GM21825 (cell line): ENCODE results near the gene BPTF.
"Not testable (repeated sequence)": the region's sequence is repeated elsewhere in the genome, so short reads cannot be mapped to it uniquely, and the experiment has no call there.

Experiments used
- ATAC-seq: cut with Tn5 transposase; IDR thresholded peaks from one replicate; pipeline ENCODE4 v1.9.1; 2021; ENCODE audit warnings: mild to moderate bottlenecking, moderate library complexity; ENCODE audit not compliant: unreplicated experiment

Gene BPTF

GRCh38 chr17:67998466-67998865 lies 173.2 kb downstream of the BPTF start:
- ATAC-seq: no peak

GRCh38 chr17:67999291-67999911 lies 174.1 kb downstream of the BPTF start:
- ATAC-seq: no peak

- no peak for ATAC-seq
These were observed 178.9 kb downstream of the BPTF start for GRCh38 chr17:68004201-68004600.

GRCh38 chr17:68006797-68007196 lies 181.5 kb downstream of the BPTF start:
- ATAC-seq: no peak

GRCh38 chr17:68011199-68011665 lies 185.9 kb downstream of the BPTF start:
- no peak for ATAC-seq

- ATAC-seq: no peak
These were observed 188.1 kb downstream of the BPTF start for GRCh38 chr17:68013385-68013784.

- ATAC-seq: no peak
These were observed 189.9 kb downstream of the BPTF start for GRCh38 chr17:68015081-68015723.

GRCh38 chr17:68016838-68017237 lies 191.5 kb downstream of the BPTF start:
- ATAC-seq: no peak

GRCh38 chr17:68018493-68018892 lies 193.2 kb downstream of the BPTF start:
- not testable (repeated sequence) for ATAC-seq

- no peak for ATAC-seq
These were observed 194.0 kb downstream of the BPTF start for GRCh38 chr17:68019336-68019674.

GRCh38 chr17:68019675-68020408 lies 194.5 kb downstream of the BPTF start:
- peak; percentile 90 for ATAC-seq

GRCh38 chr17:68020409-68020756 lies 195.1 kb downstream of the BPTF start:
- ATAC-seq: peak; percentile 5

- not testable (repeated sequence) for ATAC-seq
These were observed 195.5 kb downstream of the BPTF start for GRCh38 chr17:68020791-68021190.

- no peak for ATAC-seq
These were observed 196.7 kb downstream of the BPTF start for GRCh38 chr17:68021963-68022362.

- ATAC-seq: not testable (repeated sequence)
These were observed 197.2 kb downstream of the BPTF start for GRCh38 chr17:68022547-68022946.

- ATAC-seq: no peak
These were observed 204.4 kb downstream of the BPTF start for GRCh38 chr17:68029512-68030215.
